ENCODE results near the gene CALU.

CALU gene

DNA sequence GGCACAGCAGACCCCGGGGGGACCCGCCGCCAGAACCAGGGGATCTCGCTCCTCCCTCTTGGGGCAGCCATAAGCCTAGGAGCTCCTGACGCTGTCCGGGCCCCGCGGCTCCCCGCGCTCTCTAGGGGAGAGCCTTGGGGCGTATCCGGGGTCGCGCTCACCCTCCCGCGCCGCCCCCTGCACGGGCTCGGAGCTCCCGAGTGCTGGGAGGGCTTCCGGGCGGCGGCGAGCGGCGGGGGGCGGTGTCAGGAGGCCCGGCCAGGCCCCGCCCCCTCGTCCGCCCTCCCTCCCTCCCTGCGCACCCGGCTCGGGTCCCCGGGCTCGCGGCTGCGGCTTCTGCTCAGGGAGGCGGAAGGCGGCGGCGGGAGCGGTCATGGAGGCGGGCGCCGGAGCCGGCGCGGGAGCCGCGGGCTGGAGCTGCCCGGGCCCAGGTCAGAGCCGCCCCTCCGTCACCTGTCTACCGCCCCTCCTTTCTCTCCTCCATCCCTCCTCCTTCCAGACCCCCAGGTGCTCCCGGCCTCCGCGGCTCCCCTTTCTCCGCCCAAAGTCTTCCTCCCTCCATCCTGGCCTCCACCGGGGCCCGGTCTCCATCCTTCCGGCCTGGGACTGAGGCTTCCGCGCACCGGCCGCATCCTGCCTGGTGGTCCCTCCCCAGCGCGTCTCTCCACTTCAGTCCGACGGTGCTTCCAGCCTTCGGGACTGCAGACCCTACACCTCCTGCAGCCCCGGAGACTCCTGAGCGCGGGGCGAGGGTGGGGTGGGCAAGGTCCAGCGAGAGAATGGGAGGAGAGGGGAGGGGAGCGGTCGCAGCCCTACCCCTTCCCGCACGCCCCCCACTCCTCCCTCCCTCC is 52.2 kb downstream of the CALU start, which contains the start of gene CCDC136:
Gene CCDC136, plus strand, starts transcription at position 848 of the 851 bp plus-strand sequence. CDS start 444 bp downstream, outside the sequence.
- H3K4me3 ChIP-seq (replicated peaks; ENCODE audit: low read depth, low read length) = peak within 1 kb of the TSS; percentile 67
- TF ChIP-seq, protein P1, sequence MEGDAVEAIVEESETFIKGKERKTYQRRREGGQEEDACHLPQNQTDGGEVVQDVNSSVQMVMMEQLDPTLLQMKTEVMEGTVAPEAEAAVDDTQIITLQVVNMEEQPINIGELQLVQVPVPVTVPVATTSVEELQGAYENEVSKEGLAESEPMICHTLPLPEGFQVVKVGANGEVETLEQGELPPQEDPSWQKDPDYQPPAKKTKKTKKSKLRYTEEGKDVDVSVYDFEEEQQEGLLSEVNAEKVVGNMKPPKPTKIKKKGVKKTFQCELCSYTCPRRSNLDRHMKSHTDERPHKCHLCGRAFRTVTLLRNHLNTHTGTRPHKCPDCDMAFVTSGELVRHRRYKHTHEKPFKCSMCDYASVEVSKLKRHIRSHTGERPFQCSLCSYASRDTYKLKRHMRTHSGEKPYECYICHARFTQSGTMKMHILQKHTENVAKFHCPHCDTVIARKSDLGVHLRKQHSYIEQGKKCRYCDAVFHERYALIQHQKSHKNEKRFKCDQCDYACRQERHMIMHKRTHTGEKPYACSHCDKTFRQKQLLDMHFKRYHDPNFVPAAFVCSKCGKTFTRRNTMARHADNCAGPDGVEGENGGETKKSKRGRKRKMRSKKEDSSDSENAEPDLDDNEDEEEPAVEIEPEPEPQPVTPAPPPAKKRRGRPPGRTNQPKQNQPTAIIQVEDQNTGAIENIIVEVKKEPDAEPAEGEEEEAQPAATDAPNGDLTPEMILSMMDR (IDR thresholded peaks at IDR 0.05; ENCODE audit: low read length, missing control alignments) = no peak
- no peak for DNase-seq (ENCODE audit: low read depth)

DNA sequence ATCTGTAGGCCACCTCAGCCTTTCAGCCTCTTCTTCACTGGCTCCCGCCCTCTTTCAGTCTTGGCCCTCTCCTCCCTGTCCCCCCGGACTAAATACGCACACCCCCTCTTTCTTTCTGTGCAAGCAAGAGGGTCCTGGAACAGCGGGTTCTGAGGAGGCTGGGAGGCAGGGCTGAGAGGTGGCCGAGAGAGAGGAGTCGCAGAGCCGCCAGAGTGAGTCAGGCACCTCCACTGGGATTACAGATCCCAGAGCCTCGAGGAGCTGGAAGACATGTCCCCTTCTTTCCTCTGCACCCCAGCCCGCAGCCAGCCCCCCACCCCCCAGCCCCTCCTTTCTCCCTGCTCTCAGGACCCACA is 52.8 kb downstream of the CALU start:
- TF ChIP-seq, protein P1 (IDR thresholded peaks at IDR 0.05; ENCODE audit: low read length, missing control alignments) = no peak
- DNase-seq (ENCODE audit: low read depth) = no peak
- H3K4me3 ChIP-seq (replicated peaks; ENCODE audit: low read depth, low read length) = peak overlapping the region; percentile 67

DNA sequence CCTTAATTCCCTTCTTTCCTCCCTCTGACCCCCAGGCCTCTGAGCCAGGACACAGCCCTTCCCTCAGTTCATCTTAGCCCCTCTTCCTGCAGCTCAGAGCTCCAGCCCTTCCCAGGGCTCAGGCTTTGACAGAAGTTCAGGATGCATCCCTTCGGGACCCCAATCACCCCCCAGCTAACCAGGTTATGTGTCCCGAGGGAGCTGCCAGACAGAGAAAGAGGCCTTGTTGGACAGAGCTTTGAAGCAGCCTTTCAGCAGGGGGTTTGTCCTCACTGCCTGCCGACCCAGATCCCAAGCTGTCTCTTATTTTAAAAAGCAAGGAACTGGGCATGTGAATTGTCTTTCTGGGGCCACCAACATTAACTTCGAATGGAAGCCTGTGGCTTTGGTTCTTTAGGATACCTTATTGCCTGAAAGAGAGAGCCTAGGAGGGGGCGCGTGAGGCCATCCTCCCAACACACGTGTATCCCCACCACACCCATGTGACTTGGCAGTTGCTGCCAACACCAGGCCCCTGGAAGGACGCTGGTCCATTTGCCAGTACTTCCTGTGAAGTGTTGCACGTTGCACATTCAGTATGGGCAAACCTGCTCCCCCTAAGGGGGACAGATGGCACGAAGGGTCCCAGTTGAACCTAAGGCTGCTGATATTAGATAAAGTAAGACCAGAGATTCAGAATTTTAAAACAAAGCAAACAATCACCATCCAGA is 53.5 kb downstream of the CALU start:
- DNase-seq (ENCODE audit: low read depth) = no peak

DNA sequence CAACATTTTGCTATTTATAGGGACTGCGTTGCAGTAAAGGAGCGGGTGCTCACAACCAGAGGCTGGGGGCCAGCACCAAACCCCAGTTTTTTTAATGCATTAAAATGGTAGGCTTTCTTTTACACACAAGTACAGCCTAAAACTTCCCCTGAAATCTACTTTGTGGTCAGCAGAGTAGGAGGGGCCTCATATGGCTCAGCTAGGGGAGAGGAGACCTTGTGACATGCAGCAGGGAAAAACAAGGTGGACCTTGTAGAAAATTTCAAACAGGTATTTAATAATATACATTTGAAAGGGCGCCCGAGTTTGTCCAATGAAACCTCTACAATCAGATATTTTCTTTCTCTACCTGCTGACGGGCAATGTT is 54.0 kb downstream of the CALU start:
- DNase-seq (ENCODE audit: low read depth) = no peak
- TF ChIP-seq, protein P1 (IDR thresholded peaks at IDR 0.05; ENCODE audit: low read length, missing control alignments) = no peak
- H3K4me3 ChIP-seq (replicated peaks; ENCODE audit: low read depth, low read length) = no peak overlapping the region

More for the DNA sequence above, 53.5 kb downstream of the CALU start:
- no peak overlapping the region for H3K4me3 ChIP-seq (replicated peaks; ENCODE audit: low read depth, low read length)
- TF ChIP-seq, protein P1 (IDR thresholded peaks at IDR 0.05; ENCODE audit: low read length, missing control alignments) = no peak

- TF ChIP-seq, protein P1 (IDR thresholded peaks at IDR 0.05; ENCODE audit: low read length, missing control alignments) = no peak
- DNase-seq (ENCODE audit: low read depth) = no peak
- no peak overlapping the region for H3K4me3 ChIP-seq (replicated peaks; ENCODE audit: low read depth, low read length)
Observed at GRCh38 chr7:128794020-128794419, 54.9 kb downstream of the CALU start.

DNA sequence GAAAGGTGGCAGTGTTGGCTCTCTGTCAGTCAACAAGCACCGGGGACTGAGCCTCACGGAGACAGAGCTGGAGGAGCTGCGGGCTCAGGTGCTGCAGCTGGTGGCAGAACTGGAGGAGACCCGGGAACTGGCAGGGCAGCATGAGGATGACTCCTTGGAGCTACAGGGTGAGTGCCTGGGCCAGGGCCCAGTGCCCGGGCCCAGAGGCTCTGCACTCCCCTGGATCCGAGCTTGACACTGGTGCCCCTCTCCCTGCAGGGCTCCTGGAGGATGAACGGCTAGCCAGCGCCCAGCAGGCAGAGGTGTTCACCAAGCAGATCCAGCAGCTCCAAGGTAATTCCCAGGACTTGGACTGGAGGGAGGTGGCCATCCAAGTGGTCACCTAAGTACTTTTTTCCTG is 55.3 kb downstream of the CALU start:
- no peak overlapping the region for H3K4me3 ChIP-seq (replicated peaks; ENCODE audit: low read depth, low read length)
- no peak for DNase-seq (ENCODE audit: low read depth)
- TF ChIP-seq, protein P1 (IDR thresholded peaks at IDR 0.05; ENCODE audit: low read length, missing control alignments) = no peak

Measured in fibroblast of pulmonary artery (primary cell).